Thyroid gland (tissue), 4 donors: ENCODE data around the gene PTGR3. TPM values are rescaled to one million over a fixed set of nuclear protein-coding genes. Genes with fewer than 3 reads are reported as not detected.

ENCODE experiments used
- DNase-seq, 2 donors: peaks; one replicate each; pipeline ENCODE4 v3.0.0-alpha.2; 2019
- H3K27ac ChIP-seq, 3 donors: fragments of 200-600 bp; sonication (generic); 1 replicate in 2 of 3; 2 replicates in 1 of 3; pipeline ENCODE4 v1.5.1; 2016 to 2019; ENCODE audit warnings: mild to moderate bottlenecking in 1 of 3, moderate library complexity in 1 of 3
- H3K27me3 ChIP-seq: fragments of 200-600 bp; sonication (generic); one replicate; pipeline ENCODE4 v1.5.1; 2019
- H3K36me3 ChIP-seq, 2 donors: fragments of 200-600 bp; sonication (generic); one replicate each; pipeline ENCODE4 v1.5.1; 2016 to 2019
- H3K4me1 ChIP-seq, 2 donors: fragments of 200-600 bp; sonication (generic); one replicate each; pipeline ENCODE4 v1.5.1; 2017 to 2019
- H3K4me3 ChIP-seq, 3 donors: fragments of 200-600 bp; sonication (generic); replicated peaks in 1 of 3; 1 replicate in 2 of 3; 2 replicates in 1 of 3; pipeline ENCODE4 v1.5.1; 2016; ENCODE audit warnings: mild to moderate bottlenecking in 1 of 3
- H3K9me3 ChIP-seq: fragments of 200-600 bp; sonication (generic); one replicate; pipeline ENCODE4 v1.5.1; 2017
- CTCF ChIP-seq, 6 experiments: fragments of 200-600 bp in 3 of 6; fragments of 450-650 bp in 3 of 6; sonication (generic) in 3 of 6; IDR thresholded peaks; one replicate each; pipeline ENCODE4 v1.5.1; 2016 to 2019; ENCODE audit warnings: antibody characterized with exemption in 6 of 6, mild to moderate bottlenecking in 2 of 6, inconsistent platforms in 1 of 6, moderate library complexity in 1 of 6
- POLR2A ChIP-seq, 2 donors: fragments of 450-650 bp; IDR thresholded peaks; one replicate each; pipeline ENCODE4 v1.6.1; 2017; ENCODE audit warnings: antibody characterized with exemption in 2 of 2, mild to moderate bottlenecking in 2 of 2, moderate library complexity in 1 of 2
- WGBS, 2 donors: methylation state at CpG; one replicate each; pipeline ENCODE4 v1.1.5; 2017; 5-methylcytosine and 5-hydroxymethylcytosine counted together
- intact Hi-C: fragments of 100-400 bp; cut with DNase I; formaldehyde crosslinking; loops from one replicate; pipeline ENCODE4 v1.15.1; 2023
- total RNA-seq, 4 donors: library from RNA; depleted of rRNA; stranded (reverse); fragments of >200 nt; gene quantifications; one replicate each; pipeline ENCODE4 v1.2.3, GENCODE V29; 2016

Gene PTGR3
- total RNA-seq, 4 donors from 2014 or later: 19.3 to 62.7 (median 36.9) TPM

- peaks cover 3 to 6% of the 10 kb centered on the region in 2 donors for H3K36me3 ChIP-seq
- H3K27me3 ChIP-seq: no peaks in the 10 kb centered on the region
- no peak overlapping the region for H3K4me3 ChIP-seq
- H3K27ac ChIP-seq: no peak overlapping the region
- H3K4me1 ChIP-seq: peaks cover 6 to 28% of the 10 kb centered on the region in 2 donors
- intact Hi-C loops: loop anchor here (10.0 kb wide), 1 partner anchor 127 kb away; no protein-coding TSS in a partner anchor
- no peaks in the 10 kb centered on the region for H3K9me3 ChIP-seq
- DNase-seq: peak in 1 of 2 donors; percentile 12
- no peak for TF ChIP-seq CTCF (IDR thresholded peaks at IDR 0.05)
- no peak for TF ChIP-seq POLR2A (IDR thresholded peaks at IDR 0.05)
- 91 to 92% methylated on average over 18 of the region's 18 CpGs for WGBS, 2 donors
Observed at GRCh38 chr18:75201282-75202270, 7.4 kb downstream of the PTGR3 start.

- WGBS, 2 donors: 89 to 90% methylated on average over 7 of the region's 7 CpGs
- H3K4me1 ChIP-seq: peaks cover 6 to 20% of the 10 kb centered on the region in 2 donors
- intact Hi-C loops: loop anchor here (10.0 kb wide), 1 partner anchor 126 kb away; no protein-coding TSS in a partner anchor
- TF ChIP-seq CTCF (IDR thresholded peaks at IDR 0.05): no peak
- no peak for TF ChIP-seq POLR2A (IDR thresholded peaks at IDR 0.05)
- no peaks in the 10 kb centered on the region for H3K9me3 ChIP-seq
- no peak for DNase-seq
- peaks cover 3 to 6% of the 10 kb centered on the region in 2 donors for H3K36me3 ChIP-seq
- H3K27me3 ChIP-seq: no peaks in the 10 kb centered on the region
- H3K4me3 ChIP-seq: no peak overlapping the region
- H3K27ac ChIP-seq: no peak overlapping the region
Observed at GRCh38 chr18:75200605-75201280, 8.2 kb downstream of the PTGR3 start.

- Histone ChIP-seq H3K9me3 (no peaks in the 10 kb centered on the region), H3K27ac (no peak overlapping the region), H3K4me3 (no peak overlapping the region), H3K36me3 (peaks cover 3 to 6% of the 10 kb centered on the region in 2 donors), H3K27me3 (no peaks in the 10 kb centered on the region), H3K4me1 (peaks cover 4 to 16% of the 10 kb centered on the region in 2 donors)
- WGBS, 2 donors: 96% methylated on average over 13 of the region's 13 CpGs
- intact Hi-C loops: loop anchor here (10.0 kb wide), 1 partner anchor 125 kb away; no protein-coding TSS in a partner anchor
- TF ChIP-seq CTCF (IDR thresholded peaks at IDR 0.05) (no peak), POLR2A (IDR thresholded peaks at IDR 0.05) (no peak)
- no peak for DNase-seq
Observed at GRCh38 chr18:75200071-75200470, 8.9 kb downstream of the PTGR3 start.

GRCh38 chr18:75199327-75199726, 9.6 kb downstream of the PTGR3 start:
- Histone ChIP-seq H3K27ac (no peak overlapping the region), H3K4me1 (peaks cover 0 to 8% of the 10 kb centered on the region in 2 donors), H3K4me3 (no peak overlapping the region), H3K36me3 (peaks cover 3 to 6% of the 10 kb centered on the region in 2 donors), H3K9me3 (no peaks in the 10 kb centered on the region), H3K27me3 (no peaks in the 10 kb centered on the region)
- WGBS, 2 donors: 83 to 85% methylated on average over 4 of the region's 4 CpGs
- DNase-seq: no peak
- TF ChIP-seq POLR2A (IDR thresholded peaks at IDR 0.05): no peak
- no peak for TF ChIP-seq CTCF (IDR thresholded peaks at IDR 0.05)
- intact Hi-C loops: no loop called here
